Measurements from ENCODE around the gene PPP2R3A. TPM values are rescaled to one million over a fixed set of nuclear protein-coding genes. Genes with fewer than 3 reads are reported as not detected.

PPP2R3A gene
- polyA plus RNA-seq, 1 experiment: 26.6 TPM

DNA sequence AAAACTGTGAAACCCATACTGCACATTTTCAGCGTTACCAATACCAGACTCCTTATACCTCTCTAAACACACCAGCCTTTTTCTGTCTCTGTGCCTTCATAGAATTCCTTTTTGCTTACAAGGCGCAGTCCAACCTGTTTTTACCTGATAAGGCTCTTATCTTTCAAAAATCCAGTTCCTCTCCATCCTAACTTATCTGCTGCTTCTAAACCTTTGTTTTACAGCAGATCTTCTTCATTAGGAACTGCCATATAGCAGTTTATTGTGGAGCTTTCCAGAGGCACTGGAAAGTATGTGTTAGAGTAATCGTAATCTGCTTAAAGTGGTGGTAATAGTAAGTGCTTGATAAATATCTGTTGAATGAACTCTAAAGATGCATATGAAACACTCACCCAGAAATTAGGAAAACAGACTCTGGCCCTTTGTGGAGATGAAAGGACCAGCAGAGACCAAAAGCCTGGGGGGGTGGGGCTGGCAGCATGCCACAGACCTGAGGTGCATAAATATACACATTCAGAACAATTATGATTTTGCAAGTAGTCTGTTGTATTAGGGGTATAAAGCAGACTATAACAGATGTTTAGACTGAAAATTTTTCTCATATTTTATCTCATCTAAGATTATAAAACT is 29.3 kb downstream of the PPP2R3A start:
- POLR2A ChIA-PET: interaction anchor here (0.6 kb wide), 1 partner anchor 202 kb away, joined by 4 read pairs; the partner anchor contains the start of gene MSL2
- H3K27me3 ChIP-seq (ENCODE audit: control insufficient read depth, insufficient read depth, low read length): no peaks in the 10 kb centered on the region
- H3K4me3 ChIP-seq (ENCODE audit: low read depth, low read length): no peak overlapping the region
- TF ChIP-seq, protein P1, sequence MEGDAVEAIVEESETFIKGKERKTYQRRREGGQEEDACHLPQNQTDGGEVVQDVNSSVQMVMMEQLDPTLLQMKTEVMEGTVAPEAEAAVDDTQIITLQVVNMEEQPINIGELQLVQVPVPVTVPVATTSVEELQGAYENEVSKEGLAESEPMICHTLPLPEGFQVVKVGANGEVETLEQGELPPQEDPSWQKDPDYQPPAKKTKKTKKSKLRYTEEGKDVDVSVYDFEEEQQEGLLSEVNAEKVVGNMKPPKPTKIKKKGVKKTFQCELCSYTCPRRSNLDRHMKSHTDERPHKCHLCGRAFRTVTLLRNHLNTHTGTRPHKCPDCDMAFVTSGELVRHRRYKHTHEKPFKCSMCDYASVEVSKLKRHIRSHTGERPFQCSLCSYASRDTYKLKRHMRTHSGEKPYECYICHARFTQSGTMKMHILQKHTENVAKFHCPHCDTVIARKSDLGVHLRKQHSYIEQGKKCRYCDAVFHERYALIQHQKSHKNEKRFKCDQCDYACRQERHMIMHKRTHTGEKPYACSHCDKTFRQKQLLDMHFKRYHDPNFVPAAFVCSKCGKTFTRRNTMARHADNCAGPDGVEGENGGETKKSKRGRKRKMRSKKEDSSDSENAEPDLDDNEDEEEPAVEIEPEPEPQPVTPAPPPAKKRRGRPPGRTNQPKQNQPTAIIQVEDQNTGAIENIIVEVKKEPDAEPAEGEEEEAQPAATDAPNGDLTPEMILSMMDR (IDR thresholded peaks at IDR 0.05; ENCODE audit: low read depth, low read length): no peak
- no peak for DNase-seq (ENCODE audit: low read depth, low spot score)
- H3K27ac ChIP-seq (ENCODE audit: low read depth, low read length): no peak overlapping the region
- CTCF ChIA-PET: interaction anchor here (1.8 kb wide), 1 partner anchor 48 kb away, joined by 5 read pairs; no protein-coding TSS in a partner anchor
- no peaks in the 10 kb centered on the region for H3K9me3 ChIP-seq (ENCODE audit: control insufficient read depth, insufficient read depth, low read length)

DNA sequence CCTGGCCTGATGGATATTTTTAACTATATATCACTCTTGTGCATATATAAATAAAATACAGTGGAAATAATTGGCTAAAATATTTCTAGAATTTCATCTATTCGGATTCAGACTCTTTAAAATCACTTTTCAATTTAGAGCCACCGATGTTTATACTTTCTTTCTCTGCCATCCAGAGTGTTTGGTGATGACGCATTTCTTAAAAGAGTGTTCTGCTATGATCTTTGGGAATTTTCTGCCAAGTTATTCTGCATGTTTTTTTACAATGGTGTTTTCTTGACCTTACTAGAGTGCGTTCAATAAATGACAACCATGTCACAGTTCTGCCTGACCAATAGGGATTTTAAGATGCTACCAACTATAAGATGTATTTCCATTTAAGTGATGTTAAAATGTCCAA is 30.2 kb downstream of the PPP2R3A start:
- H3K27ac ChIP-seq (ENCODE audit: low read depth, low read length): no peak overlapping the region
- CTCF ChIA-PET: interaction anchor here (1.1 kb wide), 1 partner anchor 47 kb away, joined by 5 read pairs; no protein-coding TSS in a partner anchor
- no peak overlapping the region for H3K4me3 ChIP-seq (ENCODE audit: low read depth, low read length)
- TF ChIP-seq, protein P1 (IDR thresholded peaks at IDR 0.05; ENCODE audit: low read depth, low read length): no peak
- no peak for DNase-seq (ENCODE audit: low read depth, low spot score)
- no peaks in the 10 kb centered on the region for H3K27me3 ChIP-seq (ENCODE audit: control insufficient read depth, insufficient read depth, low read length)
- POLR2A ChIA-PET: no interaction called here
- no peaks in the 10 kb centered on the region for H3K9me3 ChIP-seq (ENCODE audit: control insufficient read depth, insufficient read depth, low read length)

DNA sequence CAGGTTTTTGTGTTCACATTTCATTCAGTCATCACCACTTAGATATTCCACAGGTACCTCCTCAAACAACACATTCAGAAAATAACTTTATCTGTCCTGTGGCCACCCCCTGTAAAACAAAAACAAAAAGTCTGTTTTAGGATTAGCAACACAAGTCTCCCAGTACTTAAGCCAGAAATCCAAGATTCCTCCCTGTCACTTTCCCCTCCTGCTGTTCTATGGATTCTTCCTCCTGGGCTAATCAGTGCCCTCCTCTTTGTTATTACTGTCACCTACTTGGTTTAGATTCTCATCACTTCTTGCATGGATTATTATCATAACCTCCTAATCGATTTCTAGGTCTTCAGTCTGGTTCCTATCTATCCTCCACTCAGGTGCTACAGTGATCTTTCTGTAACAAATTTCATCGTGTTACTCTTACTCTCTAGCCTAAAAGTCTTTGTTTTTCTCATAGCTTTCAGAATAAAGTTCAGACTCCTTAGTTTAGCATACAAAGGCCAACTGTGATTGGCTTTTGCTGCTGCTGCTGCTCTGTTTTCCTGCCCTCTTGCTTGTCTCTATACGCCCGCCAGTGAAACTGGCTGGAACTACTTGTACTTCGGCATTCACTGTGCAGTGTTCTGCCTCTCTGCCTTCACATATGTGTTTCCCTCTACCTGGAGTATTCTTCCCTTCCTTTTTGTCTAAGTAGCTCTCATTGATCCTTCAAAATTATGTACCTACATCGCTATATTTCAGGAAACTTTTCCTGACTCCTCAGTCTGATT is 32.2 kb downstream of the PPP2R3A start:
- CTCF ChIA-PET: interaction anchor here (1.4 kb wide), 1 partner anchor 45 kb away, joined by 3 read pairs; no protein-coding TSS in a partner anchor
- Histone ChIP-seq H3K9me3 (ENCODE audit: control insufficient read depth, insufficient read depth, low read length) (no peaks in the 10 kb centered on the region), H3K27ac (ENCODE audit: low read depth, low read length) (no peak overlapping the region), H3K4me3 (ENCODE audit: low read depth, low read length) (no peak overlapping the region), H3K27me3 (ENCODE audit: control insufficient read depth, insufficient read depth, low read length) (no peaks in the 10 kb centered on the region)
- TF ChIP-seq, protein P1 (IDR thresholded peaks at IDR 0.05; ENCODE audit: low read depth, low read length): no peak
- DNase-seq (ENCODE audit: low read depth, low spot score): no peak
- POLR2A ChIA-PET: no interaction called here

DNA sequence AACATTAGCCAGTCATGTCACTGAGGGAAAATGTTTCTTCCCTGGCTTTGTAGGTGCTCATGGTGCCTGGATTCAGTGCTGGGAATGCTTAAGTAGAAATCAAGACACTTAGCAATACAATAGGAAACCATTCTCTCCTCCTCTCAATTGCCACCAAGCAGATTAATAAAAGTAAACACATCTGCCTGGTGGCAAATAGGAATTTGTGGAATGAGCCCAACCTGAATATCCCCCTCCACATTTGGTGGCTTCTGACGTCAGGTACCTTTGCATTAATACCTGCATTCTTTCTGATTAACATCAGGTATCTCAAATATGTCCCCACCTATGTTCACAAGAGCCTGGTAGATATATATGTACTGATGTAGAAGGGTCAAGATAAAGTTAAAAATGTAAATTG is 42.7 kb downstream of the PPP2R3A start:
- DNase-seq (ENCODE audit: low read depth, low spot score): no peak
- H3K27me3 ChIP-seq (ENCODE audit: control insufficient read depth, insufficient read depth, low read length): no peaks in the 10 kb centered on the region
- ChIA-PET CTCF (no interaction called here), POLR2A (no interaction called here)
- H3K4me3 ChIP-seq (ENCODE audit: low read depth, low read length): no peak overlapping the region
- no peaks in the 10 kb centered on the region for H3K9me3 ChIP-seq (ENCODE audit: control insufficient read depth, insufficient read depth, low read length)
- TF ChIP-seq, protein P1 (IDR thresholded peaks at IDR 0.05; ENCODE audit: low read depth, low read length): no peak
- H3K27ac ChIP-seq (ENCODE audit: low read depth, low read length): no peak overlapping the region
